Colonic mucosa (tissue), 4 donors: Measurements from ENCODE around the gene ARHGAP28. TPM values are rescaled to one million over a fixed set of nuclear protein-coding genes. Genes with fewer than 3 reads are reported as not detected.
"Not testable (repeated sequence)": the region's sequence is repeated elsewhere in the genome, so short reads cannot be mapped to it uniquely, and the experiment has no call there.

Experiments used
- DNase-seq: peaks from one replicate; pipeline ENCODE4 v3.0.0-alpha.2; 2020
- H3K27ac ChIP-seq: fragments of 200-600 bp; one replicate; pipeline ENCODE4 v1.8.0; 2021
- H3K27me3 ChIP-seq: fragments of 200-600 bp; one replicate; pipeline ENCODE4 v1.8.0; 2021
- H3K36me3 ChIP-seq: fragments of 200-600 bp; one replicate; pipeline ENCODE4 v1.8.0; 2021
- H3K4me1 ChIP-seq: fragments of 200-600 bp; one replicate; pipeline ENCODE4 v1.8.0; 2021; ENCODE audit warnings: mild to moderate bottlenecking
- H3K4me3 ChIP-seq: fragments of 200-600 bp; one replicate; pipeline ENCODE4 v1.8.0; 2021
- H3K9ac ChIP-seq, 2 donors: one replicate each; pipeline ENCODE4 v1.7.0; 2013; ENCODE audit warnings: control low read depth in 2 of 2, low read depth in 2 of 2, low read length in 2 of 2
- H3K9me3 ChIP-seq: fragments of 200-600 bp; one replicate; pipeline ENCODE4 v1.8.0; 2021
- CTCF ChIP-seq: fragments of 200-600 bp; IDR thresholded peaks from one replicate; pipeline ENCODE4 v1.8.0; 2022; ENCODE audit warnings: antibody characterized with exemption, mild to moderate bottlenecking
- intact Hi-C: fragments of 100-400 bp; cut with DNase I; formaldehyde crosslinking; loops from one replicate; pipeline ENCODE4 v1.14.1; 2022
- total RNA-seq, 2 donors: library from RNA; stranded (reverse); fragmentation: NEBNext Ultra II Directional in 1 of 2; extraction: Animal tissue kit (Norgen Biotek cat#: 25700) in 1 of 2; gene quantifications; one replicate each; pipeline ENCODE4 v1.2.1, GENCODE V29; 2021
- donor health status: healthy.
- donor health status: DM: no; HTN: no; CAD: no.
- donor health status: DM: no; HTN: no; CAD: no.

ARHGAP28 gene
- total RNA-seq, 2 donors from 2014 or later, result 1.9 to 2.9 TPM

- intact Hi-C loops, result no loop called here
- Histone ChIP-seq H3K27me3 (no peaks in the 10 kb centered on the region), H3K4me1 (no peaks in the 10 kb centered on the region), H3K9ac (no peak overlapping the region), H3K4me3 (no peak overlapping the region), H3K36me3 (no peaks in the 10 kb centered on the region), H3K9me3 (no peaks in the 10 kb centered on the region), H3K27ac (no peak overlapping the region)
- TF ChIP-seq CTCF, result no peak
- DNase-seq, result no peak
These were observed 67.7 kb downstream of the ARHGAP28 start for GRCh38 chr18:6797171-6797570.

GRCh38 chr18:6798896-6799295 is 69.4 kb downstream of the ARHGAP28 start:
- Histone ChIP-seq H3K36me3 (no peaks in the 10 kb centered on the region), H3K9me3 (no peaks in the 10 kb centered on the region), H3K9ac (no peak overlapping the region), H3K27me3 (no peaks in the 10 kb centered on the region), H3K4me1 (no peaks in the 10 kb centered on the region), H3K4me3 (no peak overlapping the region), H3K27ac (no peak overlapping the region)
- intact Hi-C loops, result no loop called here
- TF ChIP-seq CTCF, result no peak
- DNase-seq, result no peak

GRCh38 chr18:6800309-6800708 is 70.8 kb downstream of the ARHGAP28 start:
- H3K4me1 ChIP-seq, intact Hi-C loops, H3K27me3 ChIP-seq, H3K9me3 ChIP-seq, H3K9ac ChIP-seq, H3K27ac ChIP-seq, H3K36me3 ChIP-seq, DNase-seq, H3K4me3 ChIP-seq: not testable (repeated sequence)

GRCh38 chr18:6807515-6808257 is 78.2 kb downstream of the ARHGAP28 start:
- TF ChIP-seq CTCF, result no peak
- peak overlapping the region; percentile 2 for H3K27ac ChIP-seq
- no peaks in the 10 kb centered on the region for H3K9me3 ChIP-seq
- H3K36me3 ChIP-seq, result no peaks in the 10 kb centered on the region
- intact Hi-C loops, result no loop called here
- no peak for DNase-seq
- H3K4me1 ChIP-seq, result no peaks in the 10 kb centered on the region
- no peaks in the 10 kb centered on the region for H3K27me3 ChIP-seq
- H3K9ac ChIP-seq, result no peak overlapping the region
- no peak overlapping the region for H3K4me3 ChIP-seq

GRCh38 chr18:6810191-6810590 is 80.7 kb downstream of the ARHGAP28 start:
- H3K4me3 ChIP-seq, result no peak overlapping the region
- H3K4me1 ChIP-seq, result no peaks in the 10 kb centered on the region
- TF ChIP-seq CTCF, result no peak
- H3K27me3 ChIP-seq, result no peaks in the 10 kb centered on the region
- H3K36me3 ChIP-seq, result no peaks in the 10 kb centered on the region
- H3K9ac ChIP-seq, result no peak overlapping the region
- intact Hi-C loops, result no loop called here
- H3K27ac ChIP-seq, result no peak overlapping the region
- DNase-seq, result no peak
- no peaks in the 10 kb centered on the region for H3K9me3 ChIP-seq

GRCh38 chr18:6811816-6812215 is 82.3 kb downstream of the ARHGAP28 start:
- no peaks in the 10 kb centered on the region for H3K4me1 ChIP-seq
- H3K4me3 ChIP-seq, result no peak overlapping the region
- intact Hi-C loops, result no loop called here
- H3K9ac ChIP-seq, result no peak overlapping the region
- H3K36me3 ChIP-seq, result no peaks in the 10 kb centered on the region
- no peak for DNase-seq
- TF ChIP-seq CTCF, result no peak
- no peaks in the 10 kb centered on the region for H3K9me3 ChIP-seq
- no peak overlapping the region for H3K27ac ChIP-seq
- H3K27me3 ChIP-seq, result no peaks in the 10 kb centered on the region
